Kidney glomerular epithelial cell (primary cell): ENCODE results near the gene AMOTL2.

Experiments used
- DNase-seq: peaks from one replicate; lab custom pipeline; 2025; lab: John Stamatoyannopoulos, UW

The AMOTL2 gene

DNA sequence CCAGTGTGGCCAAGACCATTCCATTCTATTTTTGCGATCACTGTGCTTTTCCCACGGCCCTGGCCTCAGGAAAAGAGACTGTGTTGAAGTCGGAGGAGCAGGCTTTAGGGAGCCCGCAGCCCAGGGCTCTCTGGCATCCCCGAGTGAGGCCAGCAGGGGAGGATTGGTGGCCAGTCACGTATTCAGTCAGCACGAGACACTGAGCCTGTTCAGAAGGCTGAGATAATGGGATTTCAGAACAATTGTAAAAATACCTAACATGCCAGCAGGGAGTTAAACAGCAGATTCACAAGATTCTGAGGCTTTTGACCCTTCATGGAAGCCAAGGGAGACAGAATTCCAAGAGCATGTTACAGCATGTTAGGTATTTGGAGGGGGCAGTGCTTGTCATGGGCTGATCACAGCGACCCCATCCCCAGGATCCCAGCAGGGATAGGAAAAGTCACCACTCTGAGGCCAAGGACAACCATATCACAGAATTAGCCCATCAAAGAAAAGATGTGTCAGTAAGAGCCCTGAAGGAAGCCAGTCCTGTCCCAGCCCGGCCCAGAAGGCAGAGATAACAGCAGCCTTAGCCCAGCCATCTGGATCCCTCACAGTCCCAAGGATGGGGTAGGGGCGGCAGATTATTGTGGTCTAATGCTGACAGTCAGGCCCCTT, 40.6 kb downstream of the AMOTL2 start:
- DNase-seq, result peak; percentile 74

- DNase-seq, result no peak
These were observed 41.9 kb downstream of the AMOTL2 start for GRCh38 chr3:134332344-134332743.

DNA sequence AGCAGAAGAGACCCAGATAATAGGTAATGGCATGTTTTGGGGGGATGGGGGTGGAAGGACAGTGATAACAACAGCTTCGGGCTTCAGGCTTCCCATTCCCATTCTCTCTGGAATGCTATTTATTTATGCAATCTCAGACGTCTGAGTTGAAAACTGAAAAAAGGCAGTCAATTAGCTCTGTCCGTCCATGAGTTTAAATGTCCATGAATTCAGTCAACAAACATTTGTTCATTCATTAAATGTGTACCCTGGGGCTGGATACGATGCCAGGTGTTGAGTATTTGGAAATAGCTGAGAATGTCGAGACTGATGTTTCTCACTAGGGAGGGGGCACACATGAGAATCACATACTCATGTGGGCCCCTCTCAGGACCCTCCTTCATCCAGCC, 42.4 kb downstream of the AMOTL2 start:
- no peak for DNase-seq

DNA sequence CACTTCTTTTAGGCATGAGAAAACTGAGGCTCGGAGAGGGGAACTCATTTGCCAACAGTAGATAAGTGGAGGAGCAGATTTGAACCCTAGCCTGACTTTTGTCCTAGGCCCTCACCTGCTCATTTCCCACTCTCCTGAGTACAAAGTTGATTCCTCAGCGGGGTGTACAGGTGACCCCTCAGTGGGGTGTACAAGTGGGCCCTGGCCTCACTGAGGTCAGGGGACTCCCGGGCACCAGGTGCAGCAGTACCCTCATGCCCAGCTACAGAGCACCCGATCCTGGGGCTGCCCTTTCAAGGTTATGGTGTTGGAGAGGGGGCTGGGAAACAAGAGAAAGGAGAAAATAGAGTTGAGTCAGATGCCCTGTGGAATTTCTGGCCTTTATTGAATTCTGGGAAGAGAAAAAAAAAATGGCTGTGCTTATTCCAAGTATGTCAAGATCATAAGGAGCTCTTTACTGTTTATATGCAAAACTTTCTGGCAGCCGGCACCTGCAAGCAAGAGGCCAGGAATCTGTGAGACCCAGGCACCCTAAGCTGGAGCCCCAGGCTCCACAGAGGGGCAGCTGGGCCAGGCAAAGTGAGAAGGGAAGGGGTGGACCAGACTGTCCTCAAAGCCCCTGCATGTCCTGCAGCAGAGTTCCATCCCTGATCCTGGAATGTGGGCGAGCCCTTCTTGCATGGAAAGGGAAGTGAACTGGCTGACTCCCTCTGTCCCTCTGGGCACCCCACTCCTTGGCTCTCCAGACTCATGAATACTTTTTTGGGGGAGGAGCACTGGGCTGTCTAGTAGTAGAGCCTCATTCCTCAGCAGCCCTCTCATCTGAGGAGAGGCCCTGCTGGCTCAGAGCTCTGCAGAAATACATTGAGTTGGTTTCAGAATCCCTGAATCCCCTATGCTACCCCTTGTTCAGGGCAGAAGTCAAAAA, 43.1 kb downstream of the AMOTL2 start:
- peak; percentile 51 for DNase-seq

DNA sequence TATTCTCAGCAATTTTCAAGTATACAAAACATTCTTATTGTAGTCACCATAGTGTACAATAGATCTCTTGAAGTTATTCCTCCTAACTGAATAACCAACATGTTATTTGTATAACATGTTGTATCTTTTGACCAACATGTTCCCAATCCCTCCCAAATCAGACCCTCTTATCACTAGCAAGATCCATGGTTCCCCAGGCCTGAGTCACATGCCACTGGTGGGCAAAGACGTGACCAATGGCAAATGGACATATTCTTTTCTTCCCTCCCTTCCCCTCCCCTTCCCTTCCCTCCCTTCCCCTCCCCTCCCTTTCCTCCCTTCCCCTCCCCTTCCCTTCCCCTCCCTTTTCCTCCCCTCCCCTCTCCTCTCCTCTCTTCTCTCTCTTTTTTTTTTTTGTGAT, 45.4 kb downstream of the AMOTL2 start:
- DNase-seq, result no peak

- DNase-seq, result peak; percentile 94
These were observed 46.1 kb downstream of the AMOTL2 start for GRCh38 chr3:134328147-134328591.

DNA sequence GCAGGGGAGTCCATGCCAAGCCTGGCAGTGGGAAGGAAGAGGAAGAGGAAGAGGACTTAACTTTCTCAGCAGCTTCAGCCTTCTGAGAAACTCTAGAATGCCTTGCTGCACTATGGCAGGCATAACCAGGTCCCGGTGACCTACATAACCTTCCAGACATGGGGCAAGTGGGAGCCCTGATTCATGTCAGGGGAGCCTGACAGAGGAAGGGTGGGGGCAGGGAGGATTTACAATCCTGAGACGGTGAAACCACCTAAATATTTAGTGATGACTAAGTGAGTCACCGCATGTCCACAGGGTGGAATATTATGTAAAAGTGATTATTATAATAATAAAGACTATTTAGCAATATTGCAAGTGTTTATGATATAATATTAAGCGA, 46.7 kb downstream of the AMOTL2 start:
- DNase-seq, result peak; percentile 68

- peak; percentile 99 for DNase-seq
These were observed 47.3 kb downstream of the AMOTL2 start for GRCh38 chr3:134326760-134327593.

DNA sequence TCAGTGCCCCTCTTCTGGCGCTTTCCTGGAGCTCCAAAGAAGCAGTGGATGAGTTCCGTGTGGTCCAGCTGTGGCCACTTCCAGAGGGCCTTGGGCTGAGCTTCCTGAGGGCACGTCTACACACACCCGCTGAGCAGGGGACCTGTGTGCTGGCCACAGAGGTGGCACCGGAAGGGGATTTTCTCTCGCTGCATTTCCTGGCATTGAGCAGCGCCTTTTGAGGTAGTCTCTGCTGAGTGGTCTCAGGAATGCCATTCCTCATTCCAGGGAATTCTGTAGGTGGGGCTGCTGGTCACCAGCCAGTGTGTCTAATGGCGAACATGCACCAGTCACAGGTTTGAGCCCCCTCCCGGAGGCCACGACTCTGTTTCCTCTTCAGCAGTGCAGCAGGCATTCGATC, 48.1 kb downstream of the AMOTL2 start:
- no peak for DNase-seq

DNA sequence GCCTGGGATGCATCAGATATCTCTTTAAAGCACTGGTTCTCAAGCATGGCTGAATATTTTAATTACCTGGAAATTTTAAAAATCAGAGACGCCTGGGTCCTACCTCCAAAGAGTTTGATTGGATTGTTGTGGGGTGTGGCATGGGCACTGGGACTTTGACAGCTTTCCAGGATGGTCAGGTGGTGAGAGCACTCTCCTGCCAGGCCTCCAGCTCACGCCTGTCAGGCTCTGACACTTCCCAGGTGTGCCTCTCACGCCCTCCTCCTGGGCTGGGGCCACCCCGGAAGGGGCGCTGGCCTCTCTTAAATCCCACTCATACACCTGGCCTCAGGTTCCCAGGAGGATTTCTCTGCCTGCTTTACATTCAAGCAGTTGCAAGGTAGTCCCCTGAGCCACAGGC, 48.5 kb downstream of the AMOTL2 start:
- no peak for DNase-seq

GRCh38 chr3:134325061-134325705, 49.1 kb downstream of the AMOTL2 start:
- DNase-seq, result no peak

DNA sequence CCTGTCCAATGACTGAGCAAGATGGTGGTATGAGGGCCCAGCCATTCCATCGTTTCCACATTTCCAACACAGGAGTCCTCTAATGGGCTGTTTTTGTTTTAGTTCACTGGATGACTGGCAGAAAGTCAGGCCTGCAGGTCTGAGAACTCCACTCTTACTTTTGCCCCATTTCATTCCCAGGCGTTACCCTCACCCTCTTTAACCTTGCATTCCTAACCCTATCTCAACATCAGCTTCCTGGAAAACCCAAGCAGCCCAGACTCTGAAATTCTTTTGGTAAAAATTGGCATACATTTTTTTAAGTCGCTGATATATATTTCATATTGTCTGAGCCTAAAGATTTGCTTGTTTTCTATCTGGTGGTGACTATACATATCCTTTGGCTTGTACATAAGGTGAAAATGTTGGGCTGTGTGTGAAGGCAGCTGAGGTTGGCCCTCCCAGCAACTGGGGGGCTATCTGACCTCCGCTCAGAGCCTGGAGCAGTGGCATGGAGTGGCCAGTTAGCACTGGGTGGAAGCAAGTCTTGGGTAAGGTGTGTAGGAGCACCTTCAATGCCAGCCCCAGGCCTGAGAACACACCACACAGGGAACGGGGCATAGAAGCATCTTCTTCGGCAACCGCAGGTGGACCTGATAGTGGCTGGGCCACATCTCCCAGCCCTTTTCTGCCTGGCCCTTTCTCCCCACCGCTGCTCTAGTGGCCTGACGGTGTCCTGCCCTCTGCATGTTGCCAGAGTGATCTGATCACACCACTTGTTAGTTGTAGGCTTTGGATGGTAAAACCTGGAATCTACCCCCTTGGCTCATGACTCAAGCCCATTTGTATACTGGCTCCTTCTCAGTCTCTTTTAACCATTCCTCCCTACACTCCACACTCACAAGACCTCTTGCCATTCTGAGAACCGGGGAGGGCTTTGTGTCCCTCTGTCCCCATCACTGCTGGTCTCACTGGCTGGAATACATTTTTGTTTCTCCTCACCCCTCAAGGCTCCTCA, 50.0 kb downstream of the AMOTL2 start:
- DNase-seq, result no peak

DNA sequence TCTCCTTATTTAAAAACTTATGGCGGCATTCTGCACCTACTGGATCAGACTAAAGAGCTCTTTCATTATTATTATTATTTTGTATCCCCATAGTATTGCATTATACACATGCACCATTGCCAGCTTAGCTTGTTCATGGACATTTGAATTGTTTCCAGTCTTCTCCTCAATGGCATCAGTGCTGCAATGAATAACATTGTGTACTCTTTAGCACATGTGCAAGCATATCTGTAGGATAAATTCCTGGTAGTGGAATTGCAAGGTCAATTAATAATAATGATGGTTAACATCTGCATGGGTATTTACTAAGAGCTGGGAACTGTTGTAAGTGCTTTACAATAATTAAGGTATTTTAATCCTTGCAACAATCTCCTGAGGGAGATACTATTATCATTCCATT, 52.0 kb downstream of the AMOTL2 start:
- no peak for DNase-seq

DNA sequence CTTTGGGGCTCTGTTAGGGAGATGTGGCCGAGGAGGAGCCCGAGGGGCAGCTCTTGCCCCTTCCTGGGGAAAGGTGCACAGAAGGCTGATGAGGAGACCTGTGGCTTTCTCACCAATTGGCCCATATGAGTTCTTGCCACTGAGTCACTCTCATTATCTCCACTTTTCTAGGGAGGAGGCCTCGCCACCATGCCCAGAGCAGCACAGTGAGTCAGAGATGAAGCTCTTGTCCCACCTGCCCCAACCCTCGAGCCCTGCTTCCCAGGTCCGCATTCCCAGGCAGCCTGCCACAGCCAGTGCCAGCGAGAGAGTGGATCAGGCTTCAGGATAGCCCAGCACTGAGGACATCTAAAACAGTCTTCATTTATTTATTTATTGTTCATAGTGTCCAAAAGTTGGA, 53.5 kb downstream of the AMOTL2 start:
- DNase-seq, result peak; percentile 72

GRCh38 chr3:134319931-134320330, 54.3 kb downstream of the AMOTL2 start:
- no peak for DNase-seq

DNA sequence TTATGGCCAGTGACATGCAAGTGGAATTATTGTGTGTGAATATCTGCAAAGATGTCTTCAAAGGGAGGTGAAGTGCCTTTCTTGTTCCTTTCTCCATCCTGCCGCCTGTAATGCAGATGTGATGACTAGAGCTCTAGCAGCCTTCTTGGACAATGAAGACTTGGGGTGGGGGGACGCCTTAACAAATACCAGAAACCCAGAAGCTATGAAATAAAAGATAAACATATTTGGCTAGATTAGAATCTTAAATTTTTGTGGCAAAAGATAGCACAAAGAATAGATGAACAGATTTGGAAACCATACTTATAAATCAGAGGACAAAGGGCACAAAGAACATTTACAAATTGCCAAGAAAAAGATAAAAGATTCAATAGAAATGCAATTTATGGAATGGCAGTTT, 56.1 kb downstream of the AMOTL2 start:
- DNase-seq, result no peak

- DNase-seq, result peak; percentile 83
These were observed 56.9 kb downstream of the AMOTL2 start for GRCh38 chr3:134317106-134317947.

DNA sequence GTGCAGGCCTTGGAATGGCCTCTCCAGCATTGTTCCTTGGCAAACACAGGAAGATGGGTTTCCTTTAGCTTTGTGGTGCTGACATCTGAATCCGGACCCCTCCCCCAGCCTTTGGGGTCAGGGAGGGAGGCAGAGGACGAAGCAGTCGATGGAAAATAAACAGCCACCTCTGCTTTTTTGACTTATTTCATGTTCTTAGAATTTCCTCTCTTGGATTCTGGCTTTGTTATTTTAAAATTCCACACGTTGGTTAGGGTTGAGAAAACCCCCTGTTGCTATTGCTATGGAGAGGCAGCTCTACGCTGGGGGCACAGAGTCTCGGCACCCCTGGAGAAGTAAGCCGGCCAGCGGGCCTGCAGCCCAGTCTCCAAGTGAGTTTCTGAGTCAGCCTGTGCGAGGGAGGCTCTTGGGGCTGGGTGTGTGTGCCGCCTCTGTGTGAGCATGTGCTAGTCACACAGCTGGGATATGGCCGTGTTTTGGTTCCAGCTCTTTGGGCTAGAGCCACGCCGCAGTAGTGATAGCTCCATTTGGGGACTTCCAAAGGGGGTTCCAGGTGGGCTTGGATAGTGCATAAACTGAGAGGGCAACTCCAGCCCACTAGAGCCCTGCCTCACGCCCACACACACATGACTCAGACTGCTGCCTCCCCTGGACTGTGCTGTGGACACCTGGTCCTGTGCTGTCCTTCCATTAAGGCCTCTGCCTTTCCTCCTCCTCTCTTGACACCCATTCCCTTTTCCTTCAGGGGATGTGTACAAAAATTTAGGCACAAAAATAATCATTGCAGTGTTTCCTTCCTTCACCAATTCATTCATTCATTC, 58.8 kb downstream of the AMOTL2 start:
- peak; percentile 86 for DNase-seq
